ENCODE measurements around the gene ECT2. TPM values are rescaled to one million over a fixed set of nuclear protein-coding genes. Genes with fewer than 3 reads are reported as not detected.
"Not testable (repeated sequence)": the region's sequence is repeated elsewhere in the genome, so short reads cannot be mapped to it uniquely, and the experiment has no call there.

The ECT2 gene
- total RNA-seq, 1 experiment from 2014 or later = 120 TPM

- no peak for DNase-seq (ENCODE audit: low read depth)
Measured at GRCh38 chr3:172856795-172857742, 106.5 kb downstream of the ECT2 start.

- no peak for DNase-seq (ENCODE audit: low read depth)
Measured at GRCh38 chr3:172859041-172859440, 108.5 kb downstream of the ECT2 start.

GRCh38 chr3:172866726-172867350 lies 116.3 kb downstream of the ECT2 start:
- not testable (repeated sequence) for DNase-seq (ENCODE audit: low read depth)

GRCh38 chr3:172868582-172869200 lies 118.2 kb downstream of the ECT2 start:
- no peak for DNase-seq (ENCODE audit: low read depth)

- DNase-seq (ENCODE audit: low read depth) = no peak
Measured at GRCh38 chr3:172869368-172869771, 118.8 kb downstream of the ECT2 start.

- no peak for DNase-seq (ENCODE audit: low read depth)
Measured at GRCh38 chr3:172869784-172870518, 119.4 kb downstream of the ECT2 start.

Other genes with a start within 250 kb of the ECT2 start
- not detected in 2 replicates for gene TNFSF10, start 227.3 kb upstream of the ECT2 start, total RNA-seq (2014; rRNA removed)
- 85.8 and 98.4 TPM in 2 replicates for gene NCEH1, start 39.7 kb upstream of the ECT2 start, total RNA-seq (2014; rRNA removed)